ENCODE measurements around the gene VAMP5. TPM values are rescaled to one million over a fixed set of nuclear protein-coding genes. Genes with fewer than 3 reads are reported as not detected.

Gene VAMP5
- polyA plus RNA-seq, 5 donors: 42.6 to 75.2 (median 57.3) TPM

DNA sequence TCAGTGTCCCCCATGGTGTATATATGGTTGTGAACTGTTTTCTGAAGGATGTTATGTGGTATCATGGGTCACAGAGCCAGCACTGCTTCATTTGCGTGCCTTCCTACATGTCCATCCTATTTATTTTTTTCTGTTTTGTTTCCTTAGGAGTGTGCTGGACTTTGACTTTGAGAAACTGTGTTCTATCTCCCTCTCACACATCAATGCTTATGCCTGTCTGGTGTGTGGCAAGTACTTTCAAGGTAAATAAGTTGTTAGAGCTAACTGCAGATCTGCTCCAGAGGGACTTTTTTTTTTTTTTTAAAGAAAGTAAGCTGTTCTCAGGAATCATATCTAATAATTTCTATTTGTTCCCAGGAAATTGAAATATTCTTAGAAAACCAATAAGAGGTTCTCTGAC lies 37.1 kb downstream of the VAMP5 start:
- DNase-seq: no peak

DNA sequence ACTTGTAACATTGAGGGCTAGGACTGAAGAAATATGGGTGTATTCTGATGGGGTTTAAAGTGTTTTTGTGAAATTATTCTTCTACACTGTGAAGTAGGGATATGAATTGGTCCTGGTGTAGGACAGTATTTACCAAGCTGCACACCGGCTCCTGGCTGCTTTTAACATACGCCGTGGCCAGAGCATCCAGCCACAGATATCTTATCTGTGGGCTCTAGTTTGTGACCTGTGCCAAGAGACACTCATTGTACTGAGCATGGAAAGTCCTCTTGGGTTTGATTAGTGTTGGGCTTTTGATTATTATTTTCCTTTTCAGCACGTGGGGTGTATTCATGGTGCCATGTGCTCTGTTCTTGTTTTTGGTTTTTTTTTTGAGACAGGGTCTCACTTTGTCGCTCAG lies 39.8 kb downstream of the VAMP5 start:
- no peak for DNase-seq

DNA sequence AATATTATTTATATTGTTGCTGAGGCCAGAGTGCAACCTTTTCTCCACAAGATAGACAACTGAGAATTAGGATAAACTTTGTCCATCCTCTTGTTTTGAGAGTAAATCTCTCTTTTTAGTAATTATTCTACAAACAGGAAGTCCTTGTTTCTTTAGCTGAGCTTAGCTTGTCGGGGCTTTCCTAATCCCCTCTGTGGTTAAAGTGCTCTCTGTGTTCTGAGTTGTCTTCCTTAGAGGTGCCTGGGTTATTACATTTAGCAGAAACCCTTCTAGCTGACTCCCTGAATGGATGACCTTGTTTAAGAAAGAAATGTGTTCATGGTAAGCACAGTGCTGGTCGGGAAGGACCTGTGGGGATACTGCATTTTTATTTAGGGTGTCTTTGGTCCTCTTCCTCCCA lies 44.4 kb downstream of the VAMP5 start:
- no peak for DNase-seq

DNA sequence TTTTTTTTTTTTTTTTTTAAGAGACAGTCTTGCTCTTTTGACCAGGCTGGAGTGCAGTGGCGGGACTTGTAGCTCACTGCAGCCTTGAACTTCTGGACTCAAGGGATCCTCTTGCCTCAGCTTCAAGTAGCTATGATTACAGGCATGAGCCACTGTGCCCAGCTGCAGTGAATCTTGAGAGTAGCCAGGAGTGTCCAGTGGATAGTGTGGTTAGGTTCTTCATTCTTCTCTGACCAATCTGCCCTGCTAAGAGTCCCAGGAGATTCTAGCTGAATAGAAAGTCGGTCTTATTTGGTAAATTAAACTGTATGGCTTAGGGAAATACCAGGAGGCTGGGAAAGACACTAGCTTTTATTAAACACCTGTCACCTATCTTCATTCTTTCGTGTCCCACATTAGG lies 47.1 kb downstream of the VAMP5 start:
- no peak for DNase-seq

DNA sequence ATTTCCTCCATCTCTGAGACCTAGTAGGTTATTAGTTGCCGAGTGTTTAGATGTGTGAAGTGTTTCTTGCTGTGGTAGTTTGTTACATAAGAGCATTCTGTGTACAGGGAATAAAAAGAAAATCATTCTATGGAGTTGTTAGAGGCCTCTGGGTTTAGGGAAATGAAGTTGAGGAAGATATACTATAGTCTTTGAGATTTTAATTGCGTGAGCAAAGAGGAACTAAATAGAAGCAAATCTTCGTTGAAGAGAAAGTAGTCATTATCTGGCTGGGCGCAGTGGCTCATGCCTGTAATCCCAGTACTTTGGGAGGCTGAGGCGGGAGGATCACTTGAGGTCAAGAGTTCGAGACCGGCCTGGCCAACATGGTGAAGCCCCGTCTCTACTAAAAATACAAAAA lies 50.8 kb downstream of the VAMP5 start:
- no peak for DNase-seq

GRCh38 chr2:85635636-85636035 lies 51.4 kb downstream of the VAMP5 start:
- no peak for DNase-seq

DNA sequence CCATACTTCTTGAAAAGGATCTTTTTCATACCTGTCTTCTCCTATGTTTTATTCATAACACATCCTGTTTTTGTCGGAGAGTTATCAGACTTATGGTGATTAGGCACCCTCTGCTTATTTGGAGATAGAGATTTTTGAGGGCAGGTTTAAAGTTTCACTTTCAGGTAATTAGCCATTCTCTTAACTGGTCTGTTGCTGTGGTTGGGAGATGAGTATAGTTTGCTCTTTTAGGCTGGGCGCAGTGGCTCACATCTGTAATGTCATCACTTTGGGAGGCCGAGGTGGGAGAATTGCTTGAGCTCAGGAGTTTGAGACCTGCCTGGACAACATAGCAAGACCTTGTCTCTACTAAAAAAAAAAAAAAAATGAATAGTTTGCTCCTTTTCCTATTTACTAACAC lies 58.5 kb downstream of the VAMP5 start:
- no peak for DNase-seq

Other genes starting within 250 kb of the VAMP5 start
- 10 to 100 TPM; 25.3 to 29.3 (median 27.0) TPM for gene RETSAT, start 229.9 kb upstream of the VAMP5 start, polyA plus RNA-seq (ENCODE audit: insufficient read depth in 1 of 5, insufficient read length in 5 of 5, low replicate concordance in 1 of 5)
- 10 to 100 TPM; 30.3 to 39.1 (median 33.3) TPM for gene ELMOD3, start 229.7 kb upstream of the VAMP5 start, polyA plus RNA-seq (ENCODE audit: insufficient read depth in 1 of 5, insufficient read length in 5 of 5, low replicate concordance in 1 of 5)
- gene CAPG, start 174.1 kb upstream of the VAMP5 start, polyA plus RNA-seq (ENCODE audit: insufficient read depth in 1 of 5, insufficient read length in 5 of 5, low replicate concordance in 1 of 5): 10 to 100 TPM; 42.5 to 59.9 (median 52.0) TPM
- gene SH2D6, start 165.7 kb upstream of the VAMP5 start, polyA plus RNA-seq (ENCODE audit: insufficient read depth in 1 of 5, insufficient read length in 5 of 5, low replicate concordance in 1 of 5): 1 to 10 TPM in 1 of 5 donors, under 1 TPM in 4; 0.67 to 1.7 (median 0.85) TPM
- 100 to 1,000 TPM; 274 to 398 (median 339) TPM for gene MAT2A, start 45.3 kb upstream of the VAMP5 start, polyA plus RNA-seq (ENCODE audit: insufficient read depth in 1 of 5, insufficient read length in 5 of 5, low replicate concordance in 1 of 5)
- gene GGCX, start 22.9 kb upstream of the VAMP5 start, polyA plus RNA-seq (ENCODE audit: insufficient read depth in 1 of 5, insufficient read length in 5 of 5, low replicate concordance in 1 of 5): 10 to 100 TPM; 28.9 to 43.5 (median 35.2) TPM
- gene VAMP8, start 6.8 kb upstream of the VAMP5 start, polyA plus RNA-seq (ENCODE audit: insufficient read depth in 1 of 5, insufficient read length in 5 of 5, low replicate concordance in 1 of 5): 10 to 100 TPM; 54.6 to 78.1 (median 68.1) TPM
- gene RNF181, start 11.3 kb downstream of the VAMP5 start, polyA plus RNA-seq (ENCODE audit: insufficient read depth in 1 of 5, insufficient read length in 5 of 5, low replicate concordance in 1 of 5): 100 to 1,000 TPM in 4 of 5 donors, 10 to 100 TPM in 1; 99.7 to 114 (median 110) TPM
- 10 to 100 TPM in 4 of 5 donors, 1 to 10 TPM in 1; 9.9 to 16.9 (median 13.8) TPM for gene TMEM150A, start 18.3 kb downstream of the VAMP5 start, polyA plus RNA-seq (ENCODE audit: insufficient read depth in 1 of 5, insufficient read length in 5 of 5, low replicate concordance in 1 of 5)
- gene C2orf68, start 27.6 kb downstream of the VAMP5 start, polyA plus RNA-seq (ENCODE audit: insufficient read depth in 1 of 5, insufficient read length in 5 of 5, low replicate concordance in 1 of 5): 10 to 100 TPM; 64.7 to 84.1 (median 78.8) TPM
- gene USP39, start 31.8 kb downstream of the VAMP5 start, polyA plus RNA-seq (ENCODE audit: insufficient read depth in 1 of 5, insufficient read length in 5 of 5, low replicate concordance in 1 of 5): 10 to 100 TPM; 59.2 to 72.8 (median 63.3) TPM
- 100 to 1,000 TPM; 199 to 677 (median 404) TPM for gene SFTPB, start 83.8 kb downstream of the VAMP5 start, polyA plus RNA-seq (ENCODE audit: insufficient read depth in 1 of 5, insufficient read length in 5 of 5, low replicate concordance in 1 of 5)
- gene GNLY, start 109.9 kb downstream of the VAMP5 start, polyA plus RNA-seq (ENCODE audit: insufficient read depth in 1 of 5, insufficient read length in 5 of 5, low replicate concordance in 1 of 5): 1 to 10 TPM; 1.7 to 6.2 (median 2.2) TPM
- 10 to 100 TPM; 25.6 to 38.9 (median 37.3) TPM for gene ATOH8, start 169.6 kb downstream of the VAMP5 start, polyA plus RNA-seq (ENCODE audit: insufficient read depth in 1 of 5, insufficient read length in 5 of 5, low replicate concordance in 1 of 5)